GM23338 (cell line): ENCODE measurements around the gene SMIM35. TPM values are rescaled to one million over a fixed set of nuclear protein-coding genes. Genes with fewer than 3 reads are reported as not detected.

Source experiments
- ATAC-seq: fragments of 200-7000 bp; cut with Tn5 transposase; 3 replicates; pipeline ENCODE4 v1.9.1; 2020
- DNase-seq: peaks from one replicate; pipeline ENCODE4 v3.0.0-alpha.2; 2015; ENCODE audit warnings: low spot score
- H2AFZ ChIP-seq: fragments of 200-600 bp; sonication (generic); 2 replicates; pipeline ENCODE4 v1.8.0; 2016; ENCODE audit warnings: antibody characterized with exemption, mild to moderate bottlenecking, moderate library complexity
- H3F3A ChIP-seq: fragments of 200-600 bp; sonication (generic); replicated peaks from 2 replicates; pipeline ENCODE4 v1.8.0; 2017; ENCODE audit warnings: antibody characterized with exemption, mixed run types, low read depth
- H3K27ac ChIP-seq: fragments of 200-600 bp; sonication (generic); 2 replicates; pipeline ENCODE4 v1.6.1; 2016; ENCODE audit warnings: low read depth
- H3K27me3 ChIP-seq: fragments of 200-600 bp; sonication (generic); 2 replicates; pipeline ENCODE4 v1.8.0; 2016; ENCODE audit warnings: mild to moderate bottlenecking, mixed run types, moderate library complexity; ENCODE audit not compliant: insufficient read depth
- H3K36me3 ChIP-seq: fragments of 200-600 bp; sonication (generic); 2 replicates; pipeline ENCODE4 v1.8.0; 2016; ENCODE audit warnings: mild to moderate bottlenecking; ENCODE audit not compliant: insufficient read depth
- H3K4me1 ChIP-seq: fragments of 200-600 bp; sonication (generic); 2 replicates; pipeline ENCODE4 v1.8.0; 2016; ENCODE audit warnings: mild to moderate bottlenecking, moderate library complexity; ENCODE audit not compliant: insufficient read depth
- H3K4me2 ChIP-seq: fragments of 200-600 bp; sonication (generic); 2 replicates; pipeline ENCODE4 v1.7.1; 2017; ENCODE audit warnings: mixed run types
- H3K4me3 ChIP-seq: fragments of 200-600 bp; sonication (generic); 2 replicates; pipeline ENCODE4 v1.6.1; 2016; ENCODE audit warnings: mixed run types
- H3K79me2 ChIP-seq: fragments of 200-600 bp; sonication (generic); replicated peaks from 2 replicates; pipeline ENCODE4 v1.8.0; 2017; ENCODE audit warnings: mild to moderate bottlenecking; ENCODE audit not compliant: insufficient read depth
- H3K9me2 ChIP-seq: fragments of 200-600 bp; sonication (generic); 2 replicates; pipeline ENCODE4 v1.8.0; 2017; ENCODE audit not compliant: insufficient read depth
- H4K20me1 ChIP-seq: fragments of 200-600 bp; sonication (generic); replicated peaks from 2 replicates; pipeline ENCODE4 v1.8.0; 2017; ENCODE audit warnings: mild to moderate bottlenecking; ENCODE audit not compliant: insufficient read depth
- H3K27ac Mint-ChIP-seq: 2 replicates; pipeline ENCODE4 v1.8.0; 2020; ENCODE audit warnings: inconsistent platforms, mild to moderate bottlenecking, moderate library complexity, mixed read lengths
- H3K27me3 Mint-ChIP-seq: 3 replicates; pipeline ENCODE4 v1.8.0; 2022; ENCODE audit warnings: low read depth, mild to moderate bottlenecking, moderate library complexity, mixed read lengths, inconsistent platforms; ENCODE audit not compliant: insufficient read depth, poor library complexity
- H3K36me3 Mint-ChIP-seq: 3 replicates; pipeline ENCODE4 v1.8.0; 2021; ENCODE audit warnings: low read depth, mild to moderate bottlenecking, inconsistent platforms, moderate library complexity, mixed read lengths
- H3K4me1 Mint-ChIP-seq: 3 replicates; pipeline ENCODE4 v1.8.0; 2020; ENCODE audit warnings: mild to moderate bottlenecking, inconsistent platforms, mixed read lengths
- H3K4me3 Mint-ChIP-seq: 3 replicates; pipeline ENCODE4 v1.8.0; 2021; ENCODE audit warnings: moderate library complexity, mild to moderate bottlenecking, inconsistent platforms, mixed read lengths
- H3K9me3 Mint-ChIP-seq: 3 replicates; pipeline ENCODE4 v1.8.0; 2020; ENCODE audit warnings: moderate library complexity, mild to moderate bottlenecking, inconsistent platforms, mixed read lengths
- CREB1 ChIP-seq: fragments of 250-450 bp; sonication (Bioruptor Pico); IDR thresholded peaks from 2 replicates; pipeline ENCODE4 v1.5.0; 2020; ENCODE audit warnings: low read depth, mild to moderate bottlenecking, moderate library complexity
- EZH2 ChIP-seq: fragments of 200-600 bp; sonication (generic); IDR thresholded peaks from one replicate; pipeline ENCODE4 v1.8.0; 2017; ENCODE audit warnings: antibody characterized with exemption, mild to moderate bottlenecking, low read depth; ENCODE audit not compliant: unreplicated experiment
- EZH2phosphoT487 ChIP-seq: fragments of 200-600 bp; sonication (generic); IDR thresholded peaks from one replicate; pipeline ENCODE4 v1.8.1; 2018; ENCODE audit warnings: antibody characterized with exemption; ENCODE audit not compliant: unreplicated experiment
- JUNB ChIP-seq: IDR thresholded peaks from one replicate; pipeline ENCODE4 v1.6.1; 2016; ENCODE audit warnings: antibody characterized with exemption; ENCODE audit not compliant: unreplicated experiment
- NANOG ChIP-seq: IDR thresholded peaks from 2 replicates; pipeline ENCODE4 v1.6.1; 2016; ENCODE audit warnings: antibody characterized with exemption, borderline replicate concordance
- POLR2AphosphoS5 ChIP-seq: IDR thresholded peaks from 2 replicates; pipeline ENCODE4 v1.6.1; 2016; ENCODE audit warnings: antibody characterized with exemption, low read depth
- REST ChIP-seq: IDR thresholded peaks from one replicate; pipeline ENCODE4 v1.6.1; 2018; ENCODE audit warnings: antibody characterized with exemption; ENCODE audit not compliant: unreplicated experiment
- STAT1 ChIP-seq: IDR thresholded peaks from one replicate; pipeline ENCODE4 v1.6.1; 2016; ENCODE audit warnings: antibody characterized with exemption; ENCODE audit not compliant: unreplicated experiment
- ZNF331 ChIP-seq: fragments of 250-450 bp; sonication (Bioruptor Pico); IDR thresholded peaks from 2 replicates; pipeline ENCODE4 v1.5.0; 2020; ENCODE audit warnings: low read depth, mild to moderate bottlenecking, moderate library complexity
- polyA plus RNA-seq: library from polyadenylated mRNA; unstranded; fragments of >200 nt; fragmentation: Nextera tagmentation; extraction: Ambion mirVana; gene quantifications from 2 replicates; pipeline ENCODE4 v1.2.1, GENCODE V29; 2016
- total RNA-seq: library from RNA; depleted of rRNA; stranded (reverse); fragments of >200 nt; shearing (Covaris generic); gene quantifications from 2 replicates; pipeline ENCODE4 v1.2.3, GENCODE V29; 2014
- TF ChIP-seq, protein P1 (sequence below): IDR thresholded peaks from 2 replicates; pipeline ENCODE4 v1.6.1; 2016; ENCODE audit warnings: antibody characterized with exemption

The SMIM35 gene
- total and polyA plus RNA-seq, 2 experiments from 2014 or later: not detected

DNA sequence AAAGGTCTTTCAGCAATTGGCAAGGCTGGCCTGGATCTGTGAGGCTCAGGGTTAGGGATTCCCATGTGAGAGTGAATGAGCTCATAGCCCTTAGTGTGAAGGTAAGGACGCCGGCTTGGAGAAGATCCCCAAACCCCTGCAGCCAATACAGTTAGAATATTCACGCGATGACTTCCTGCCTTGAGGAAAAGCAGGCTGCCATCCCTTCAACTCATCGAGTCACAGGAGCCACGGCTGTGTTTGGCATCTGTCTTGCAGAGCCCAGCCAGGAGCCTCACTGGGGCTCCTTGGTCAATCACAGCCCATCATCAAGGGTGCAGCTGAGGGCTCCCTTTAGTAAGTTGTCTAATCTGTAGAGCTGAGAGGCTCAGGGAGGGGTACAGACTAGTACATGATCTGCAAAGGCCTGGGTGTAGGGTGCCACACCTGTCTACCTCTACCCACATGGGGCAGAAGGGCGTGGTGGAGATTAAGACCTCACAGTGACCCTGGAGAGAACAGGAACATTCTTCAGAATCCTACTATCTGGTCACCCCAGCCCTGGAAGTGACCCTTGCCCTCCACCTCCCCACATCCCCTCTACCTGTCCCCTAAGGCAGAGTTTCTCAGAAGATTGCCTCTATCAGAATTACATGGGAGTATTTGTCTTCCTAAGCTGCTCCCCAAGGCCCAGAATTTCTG lies 82.1 kb downstream of the SMIM35 start:
- Histone ChIP-seq H3F3A (no peaks in the 10 kb centered on the region), H3K27me3 (no peaks in the 10 kb centered on the region), H3K4me3 (no peak overlapping the region), H3K4me2 (no peak overlapping the region), H2AFZ (no peak overlapping the region), H3K27ac (no peak overlapping the region), H3K9me2 (no peaks in the 10 kb centered on the region), H3K79me2 (no peaks in the 10 kb centered on the region), H4K20me1 (no peaks in the 10 kb centered on the region), H3K4me1 (peaks cover 4% of the 10 kb centered on the region; the same call in 1 of the 2 replicates), H3K36me3 (no peaks in the 10 kb centered on the region)
- Mint-ChIP-seq H3K9me3 (no peaks in the 10 kb centered on the region), H3K4me3 (no peak overlapping the region), H3K27ac (no peak overlapping the region), H3K4me1 (peaks cover 10% of the 10 kb centered on the region), H3K27me3 (peaks cover 5% of the 10 kb centered on the region), H3K36me3 (no peaks in the 10 kb centered on the region)
- no peak for DNase-seq
- TF ChIP-seq, protein P1, sequence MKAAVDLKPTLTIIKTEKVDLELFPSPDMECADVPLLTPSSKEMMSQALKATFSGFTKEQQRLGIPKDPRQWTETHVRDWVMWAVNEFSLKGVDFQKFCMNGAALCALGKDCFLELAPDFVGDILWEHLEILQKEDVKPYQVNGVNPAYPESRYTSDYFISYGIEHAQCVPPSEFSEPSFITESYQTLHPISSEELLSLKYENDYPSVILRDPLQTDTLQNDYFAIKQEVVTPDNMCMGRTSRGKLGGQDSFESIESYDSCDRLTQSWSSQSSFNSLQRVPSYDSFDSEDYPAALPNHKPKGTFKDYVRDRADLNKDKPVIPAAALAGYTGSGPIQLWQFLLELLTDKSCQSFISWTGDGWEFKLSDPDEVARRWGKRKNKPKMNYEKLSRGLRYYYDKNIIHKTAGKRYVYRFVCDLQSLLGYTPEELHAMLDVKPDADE: no peak
- TF ChIP-seq CREB1 (CRISPR knock-in tag) (no peak), NANOG (no peak), JUNB (no peak), POLR2AphosphoS5 (no peak), EZH2 (no peak), EZH2phosphoT487 (no peak), ZNF331 (CRISPR knock-in tag) (no peak), REST (no peak), STAT1 (no peak)
- no peak for ATAC-seq

GRCh38 chr11:118003456-118003855 lies 83.3 kb downstream of the SMIM35 start:
- no peaks in the 10 kb centered on the region for H3K36me3 Mint-ChIP-seq
- Histone ChIP-seq H3K4me1 (peaks cover 4% of the 10 kb centered on the region; the same call in 1 of the 2 replicates), H3K9me2 (no peaks in the 10 kb centered on the region), H3K27me3 (no peaks in the 10 kb centered on the region), H3K4me3 (no peak overlapping the region), H3K36me3 (no peaks in the 10 kb centered on the region), H3K27ac (no peak overlapping the region), H2AFZ (no peak overlapping the region), H3K4me2 (no peak overlapping the region), H4K20me1 (no peaks in the 10 kb centered on the region), H3F3A (no peaks in the 10 kb centered on the region), H3K79me2 (no peaks in the 10 kb centered on the region)
- peaks cover 10% of the 10 kb centered on the region for H3K4me1 Mint-ChIP-seq
- no peak overlapping the region for H3K27ac Mint-ChIP-seq
- H3K27me3 Mint-ChIP-seq: peaks cover 5% of the 10 kb centered on the region
- no peak for ATAC-seq
- no peak for DNase-seq
- TF ChIP-seq REST: no peak
- TF ChIP-seq CREB1 (CRISPR knock-in tag): no peak
- H3K9me3 Mint-ChIP-seq: no peaks in the 10 kb centered on the region
- no peak overlapping the region for H3K4me3 Mint-ChIP-seq
